GM08714 (cell line): ENCODE data around the gene TAP2.
A peak's percentile ranks its signal among the peaks of the same experiment; 100 is the strongest.
"Not testable (repeated sequence)": the region's sequence is repeated elsewhere in the genome, so short reads cannot be mapped to it uniquely, and the experiment has no call there.

ENCODE experiments used
- H3K4me3 ChIP-seq: fragments of 200-500 bp; sonication (Bioruptor generic); 2 replicates; pipeline ENCODE4 v1.5.1; 2014; ENCODE audit warnings: mild to moderate bottlenecking, low read length, inconsistent platforms
- ZNF274 ChIP-seq: IDR thresholded peaks from 2 replicates; pipeline ENCODE4 v1.6.1; 2012; ENCODE audit warnings: mild to moderate bottlenecking, low read depth, low read length

Gene TAP2

DNA sequence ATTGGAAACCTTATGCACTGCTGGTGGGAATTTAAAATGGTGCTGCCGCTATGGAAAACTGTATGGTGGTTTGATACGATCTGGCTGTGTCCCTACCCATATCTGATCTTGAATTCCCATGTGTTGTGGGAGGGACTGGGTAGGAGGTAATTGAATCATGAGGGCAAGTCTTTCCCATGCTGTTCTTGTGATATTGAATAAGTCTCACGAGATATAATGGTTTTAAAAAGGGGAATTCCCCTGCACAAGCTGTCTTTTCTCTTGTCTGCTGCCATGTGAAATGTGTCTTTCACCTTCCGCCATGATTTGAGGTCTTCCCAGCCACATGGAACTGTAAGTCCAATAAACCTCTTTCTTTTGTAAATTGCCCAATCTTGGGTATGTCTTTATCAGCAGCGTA is 4.9 kb downstream of the TAP2 start:
- no peak for TF ChIP-seq ZNF274
- no peak overlapping the region for H3K4me3 ChIP-seq

DNA sequence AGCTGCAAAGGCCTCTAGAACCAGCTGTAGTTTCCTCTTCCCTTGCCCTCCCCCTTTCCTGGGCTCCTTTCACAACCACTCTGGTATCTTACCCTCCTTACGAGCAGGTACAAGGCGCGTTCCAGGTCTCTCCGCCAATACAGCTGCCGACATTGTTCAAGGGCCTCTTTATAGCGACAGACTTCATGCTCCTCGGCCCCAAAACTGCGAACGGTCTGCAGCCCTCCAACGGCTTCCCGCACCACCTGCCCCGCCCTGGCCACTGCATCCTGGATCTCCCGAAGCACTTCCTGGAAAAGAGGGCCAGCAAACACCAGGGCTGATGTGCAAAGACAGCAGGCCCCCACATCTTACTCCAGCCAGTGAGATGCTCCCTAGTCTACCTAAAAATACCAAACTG is 6.0 kb downstream of the TAP2 start:
- no peak for TF ChIP-seq ZNF274
- H3K4me3 ChIP-seq = no peak overlapping the region

DNA sequence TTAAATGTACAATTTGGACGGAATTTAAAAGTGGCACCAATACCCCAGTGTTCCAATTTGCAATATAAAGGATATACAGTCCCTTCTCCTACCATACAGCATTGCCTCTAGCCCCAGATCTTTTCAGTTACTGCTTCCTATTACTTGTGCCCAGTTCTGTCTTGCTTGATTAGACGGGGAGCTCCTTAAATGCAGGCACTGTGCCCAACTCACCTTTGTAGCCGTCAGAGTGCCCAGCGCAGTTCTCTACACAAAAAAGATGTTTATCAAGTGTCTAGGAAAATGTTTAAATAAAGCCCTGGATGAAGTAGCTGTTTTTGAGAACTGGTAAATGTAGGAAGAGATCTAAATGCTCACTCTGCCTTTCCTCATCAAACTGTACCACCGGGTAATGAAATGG is 7.6 kb downstream of the TAP2 start:
- H3K4me3 ChIP-seq = no peak overlapping the region
- TF ChIP-seq ZNF274 = no peak

DNA sequence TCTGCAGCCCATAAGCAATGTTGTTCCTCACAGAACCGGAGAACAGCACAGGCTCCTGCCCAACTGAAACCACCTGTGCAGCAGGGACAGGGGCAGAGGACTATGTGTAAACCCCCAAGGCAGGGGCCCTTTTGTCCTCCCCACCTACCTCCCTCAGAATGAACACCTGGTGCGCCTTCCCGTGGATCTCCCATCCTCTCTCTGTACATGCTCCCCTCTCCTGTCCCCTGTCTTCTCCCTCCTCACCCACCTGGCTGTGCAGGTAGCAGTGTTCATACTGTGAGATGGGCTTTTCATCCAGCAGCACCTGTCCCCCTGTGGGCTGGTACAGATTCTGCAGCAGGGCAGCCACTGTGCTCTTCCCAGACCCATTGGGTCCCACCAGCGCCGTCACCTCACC is 8.5 kb downstream of the TAP2 start:
- TF ChIP-seq ZNF274 = no peak

DNA sequence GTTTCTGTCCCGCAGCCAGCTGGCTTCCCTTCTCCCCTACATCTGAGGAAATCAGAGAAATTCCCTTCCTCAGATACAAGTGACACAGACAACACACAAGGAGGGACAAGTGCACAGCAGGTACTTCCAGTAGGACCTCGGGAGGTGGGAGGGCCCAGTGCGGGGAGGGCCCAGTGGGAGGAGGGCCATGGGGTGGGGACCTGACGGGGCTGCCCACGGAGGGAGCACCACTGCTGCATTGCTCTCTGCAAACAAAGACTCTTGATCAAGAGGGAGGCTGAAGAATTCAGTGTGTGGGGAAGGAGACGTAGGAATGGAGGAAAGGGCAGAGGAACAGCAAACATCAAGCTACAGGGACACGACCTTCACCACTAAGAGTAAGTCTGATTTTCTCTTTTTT is 9.0 kb downstream of the TAP2 start:
- no peak overlapping the region for H3K4me3 ChIP-seq
- no peak for TF ChIP-seq ZNF274

More for the DNA sequence above, 8.5 kb downstream of the TAP2 start:
- no peak overlapping the region for H3K4me3 ChIP-seq

GRCh38 chr6:32827025-32827424 is 11.5 kb downstream of the TAP2 start:
- no peak for TF ChIP-seq ZNF274

GRCh38 chr6:32825966-32826365 is 12.6 kb downstream of the TAP2 start:
- TF ChIP-seq ZNF274 = no peak
- no peak overlapping the region for H3K4me3 ChIP-seq

More at GRCh38 chr6:32827025-32827424, 11.5 kb downstream of the TAP2 start:
- H3K4me3 ChIP-seq = no peak overlapping the region

DNA sequence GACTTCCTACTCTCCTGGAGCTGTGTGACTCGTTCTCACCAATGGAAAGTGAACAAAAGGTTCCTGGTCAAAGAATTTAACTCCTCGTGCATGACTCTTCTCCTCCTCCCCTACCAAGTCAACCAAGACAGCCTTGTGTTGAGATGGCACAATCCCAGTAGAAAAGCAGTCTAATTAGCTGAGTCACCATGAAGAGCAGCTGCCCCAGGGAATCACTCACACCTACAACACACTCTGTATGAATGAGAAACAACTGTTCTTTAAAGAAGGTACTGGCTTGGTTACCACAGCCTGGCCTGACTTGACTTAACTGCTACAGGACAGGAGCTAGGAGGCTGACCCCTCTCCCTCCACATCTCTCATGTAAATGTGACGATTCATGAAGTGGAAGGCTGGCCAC is 18.8 kb downstream of the TAP2 start:
- H3K4me3 ChIP-seq = no peak overlapping the region
- no peak for TF ChIP-seq ZNF274

DNA sequence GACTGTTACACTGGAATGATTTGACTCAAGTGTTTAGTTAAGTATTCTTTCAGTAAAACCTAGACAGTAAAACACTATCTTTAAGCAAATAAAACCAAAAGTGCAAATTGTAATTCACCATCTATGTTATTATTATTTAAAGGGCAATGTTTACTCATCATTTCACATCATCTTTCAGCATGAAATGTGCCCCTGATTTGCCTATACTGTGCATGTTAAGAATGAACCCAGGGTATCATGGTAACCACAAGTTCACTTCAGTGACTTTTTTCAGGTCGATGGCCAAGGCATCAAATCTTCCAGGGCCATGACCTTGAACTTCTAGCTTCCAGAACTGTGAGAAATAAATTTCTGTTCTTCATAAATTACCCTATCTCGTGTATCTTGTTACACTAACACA is 19.7 kb downstream of the TAP2 start:
- TF ChIP-seq ZNF274 = no peak

DNA sequence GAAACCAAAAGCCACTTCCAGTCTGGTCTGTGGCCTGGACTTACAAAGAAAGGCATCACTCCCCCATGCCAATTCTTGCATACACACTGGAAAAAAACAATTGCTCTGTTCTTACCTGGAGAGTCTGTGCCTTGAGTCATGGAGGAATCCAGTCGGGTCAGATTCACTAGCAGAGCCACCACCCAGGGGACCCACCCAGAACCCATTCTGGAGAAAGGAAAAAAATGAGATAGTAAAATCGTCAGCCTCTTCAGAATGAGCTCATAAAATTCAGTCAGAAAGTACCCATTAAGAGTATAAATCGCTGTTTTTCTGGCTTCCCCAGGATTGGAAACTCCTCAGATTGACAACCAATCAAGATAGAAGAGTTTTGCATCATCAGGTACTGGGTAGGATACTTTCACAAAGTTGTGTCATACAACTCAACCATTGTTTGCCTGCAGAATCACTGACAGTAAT is 21.8 kb downstream of the TAP2 start, which contains the start of gene HLA-DOB:
Gene HLA-DOB (minus strand): TSS at position 257 of the 459 bp plus-strand sequence. CDS start 51 bp downstream, at position 206.
- peak within 1 kb of the TSS; percentile 57 for H3K4me3 ChIP-seq
- TF ChIP-seq ZNF274 = no peak

More for the DNA sequence above, 19.7 kb downstream of the TAP2 start:
- H3K4me3 ChIP-seq = no peak overlapping the region

DNA sequence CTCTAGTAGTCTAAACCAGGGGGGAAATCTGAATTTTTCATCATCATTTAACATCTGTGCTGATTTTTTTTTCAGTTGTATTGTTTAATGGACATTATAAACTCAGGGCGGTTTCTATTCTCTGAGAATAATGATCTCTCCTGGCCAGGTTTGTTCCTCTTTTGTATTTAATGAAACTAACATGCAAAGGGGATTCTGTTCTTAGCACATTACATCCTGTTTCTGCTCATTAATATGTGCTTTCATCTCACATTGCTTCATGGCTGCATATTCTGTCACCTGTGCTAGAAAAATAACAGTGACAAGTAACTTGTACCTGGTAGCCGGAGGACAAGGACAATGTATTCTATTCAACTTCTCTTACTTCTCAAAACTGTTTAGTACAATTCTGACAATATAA is 22.5 kb downstream of the TAP2 start:
- TF ChIP-seq ZNF274 = no peak
- H3K4me3 ChIP-seq = peak overlapping the region; percentile 57

DNA sequence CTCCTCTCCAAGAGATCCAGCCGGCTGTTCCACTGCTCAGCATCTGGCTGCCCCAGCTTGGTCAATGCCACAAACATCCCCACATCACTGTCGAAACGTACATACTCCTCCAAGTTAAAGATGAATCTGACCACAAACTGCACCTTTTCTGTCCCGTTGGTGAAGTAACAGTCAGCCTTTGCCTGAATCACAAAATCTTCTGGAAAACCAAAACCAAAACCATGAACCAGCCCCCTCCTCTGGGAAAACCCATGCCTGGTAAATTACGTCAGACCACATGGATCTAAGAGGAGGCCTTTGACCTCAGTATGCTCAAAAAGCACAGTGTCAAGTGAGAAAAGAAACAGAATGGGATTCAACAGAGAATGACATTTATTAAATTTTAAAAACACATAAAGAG is 23.4 kb downstream of the TAP2 start:
- H3K4me3 ChIP-seq = peak overlapping the region; percentile 33
- TF ChIP-seq ZNF274 = no peak

GRCh38 chr6:32814145-32814544 is 24.4 kb downstream of the TAP2 start:
- H3K4me3 ChIP-seq = no peak overlapping the region
- TF ChIP-seq ZNF274 = no peak

GRCh38 chr6:32809171-32809570 is 29.4 kb downstream of the TAP2 start:
- no peak overlapping the region for H3K4me3 ChIP-seq
- no peak for TF ChIP-seq ZNF274

DNA sequence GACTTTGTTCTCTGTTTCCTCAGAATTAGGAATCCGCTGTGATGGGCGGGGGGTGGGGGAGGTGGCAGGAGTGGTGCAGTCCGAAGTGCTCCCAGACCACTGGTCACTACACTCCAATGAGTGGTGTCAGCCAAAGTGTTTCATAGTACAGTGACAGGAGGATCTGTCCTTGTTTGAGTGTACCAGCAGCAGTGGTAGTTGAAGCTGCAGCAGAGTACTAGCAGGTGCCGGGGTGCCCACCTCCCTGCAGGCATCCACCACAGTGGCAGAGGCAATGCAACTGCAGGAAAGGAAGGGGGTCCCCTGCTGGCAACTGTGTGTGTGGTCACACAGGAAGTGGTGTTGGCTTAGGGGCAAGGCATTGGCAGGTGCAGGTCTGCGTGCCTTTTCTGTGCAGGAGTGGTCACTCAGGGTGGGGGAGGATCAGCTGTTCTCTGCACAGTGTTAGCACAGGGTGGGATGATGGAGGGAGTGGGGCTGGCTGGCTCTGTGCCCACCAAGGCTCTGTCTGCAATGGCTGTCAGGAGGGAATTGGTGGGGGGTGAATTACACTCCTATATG is 31.4 kb downstream of the TAP2 start:
- no peak overlapping the region for H3K4me3 ChIP-seq
- TF ChIP-seq ZNF274 = no peak

- not testable (repeated sequence) for H3K4me3 ChIP-seq
These were observed 33.1 kb downstream of the TAP2 start for GRCh38 chr6:32805404-32805803.
